Endothelial cell of umbilical vein (primary cell): ENCODE results near the gene CTNNA2. TPM values are rescaled to one million over a fixed set of nuclear protein-coding genes. Genes with fewer than 3 reads are reported as not detected.

ENCODE experiments used
- BruUV-seq: library from RNA; stranded (reverse); fragments of 400-500 nt; replicated peaks from 2 replicates; lab custom pipeline; 2021; lab: Mats Ljungman, UMichigan
- CTCF ChIA-PET: fragments of 300-600, 350-600 bp; sonication (Branson Sonifier 250); formaldehyde crosslinking; loops from one replicate; lab custom pipeline; 2021; ENCODE audit warnings: antibody characterized with exemption, inconsistent platforms; lab: Charles Lee
- POLR2A ChIA-PET: fragments of 300-600, 350-600 bp; sonication (Branson Sonifier 250); formaldehyde crosslinking; loops from one replicate; lab custom pipeline; 2021; ENCODE audit warnings: antibody characterized with exemption, inconsistent platforms; lab: Charles Lee
- DNase-seq: peaks from one replicate; pipeline ENCODE4 v3.0.0-alpha.2; 2011; ENCODE audit warnings: low read depth, low spot score
- FAIRE-seq: peaks from 2 replicates; lab custom pipeline; 2011; peaks lifted over from hg19 to GRCh38; lab: Jason Lieb, UNC
- H2AFZ ChIP-seq: 2 replicates; pipeline ENCODE4 v1.6.0; 2012; ENCODE audit warnings: low read depth, low read length, control low read depth, inconsistent platforms
- H3K27ac ChIP-seq: 2 replicates; pipeline ENCODE4 v1.5.1; 2011; ENCODE audit warnings: low read depth, mild to moderate bottlenecking, control low read depth, low read length, moderate library complexity; ENCODE audit not compliant: insufficient read depth
- H3K27me3 ChIP-seq, 2 experiments: 2 replicates each; pipeline versions ENCODE4 v1.6.0 to v1.6.1; 2011; ENCODE audit warnings: low read length in 2 of 2, mixed read lengths in 1 of 2; ENCODE audit not compliant: control insufficient read depth in 2 of 2, insufficient read depth in 2 of 2
- H3K36me3 ChIP-seq, 2 experiments: 2 replicates in 1 of 2; 3 replicates in 1 of 2; pipeline ENCODE4 v1.5.1; 2011; ENCODE audit warnings: low read length in 2 of 2, mild to moderate bottlenecking in 1 of 2, moderate library complexity in 1 of 2; ENCODE audit not compliant: control insufficient read depth in 2 of 2, insufficient read depth in 2 of 2; ENCODE audit errors: extremely low read depth in 1 of 2
- H3K4me1 ChIP-seq: 3 replicates; pipeline ENCODE4 v1.5.1; 2011; ENCODE audit warnings: mild to moderate bottlenecking, low read length; ENCODE audit not compliant: control insufficient read depth, insufficient read depth; ENCODE audit errors: extremely low read depth
- H3K4me2 ChIP-seq: 2 replicates; pipeline ENCODE4 v1.6.1; 2011; ENCODE audit warnings: low read length, control low read depth, mixed read lengths; ENCODE audit not compliant: insufficient read depth
- H3K4me3 ChIP-seq, 3 experiments: fragments of 200-600 bp in 1 of 3; sonication (generic), shearing (Covaris generic) in 1 of 3; replicated peaks in 1 of 3; 2 replicates each; pipeline ENCODE4 v1.5.1; 2011 to 2016; ENCODE audit warnings: control low read depth in 3 of 3, low read length in 3 of 3, mild to moderate bottlenecking in 2 of 3, inconsistent platforms in 1 of 3, low read depth in 1 of 3, moderate library complexity in 1 of 3; ENCODE audit not compliant: insufficient read depth in 1 of 3
- H3K79me2 ChIP-seq: 2 replicates; pipeline ENCODE4 v1.6.0; 2012; ENCODE audit warnings: low read length, inconsistent platforms; ENCODE audit not compliant: control insufficient read depth, insufficient read depth
- H3K9ac ChIP-seq: replicated peaks from 2 replicates; pipeline ENCODE3; 2011; ENCODE audit warnings: low read length, control low read depth; ENCODE audit not compliant: insufficient read depth; ENCODE audit errors: extremely low read depth
- H3K9me1 ChIP-seq: replicated peaks from 3 replicates; pipeline ENCODE4 v1.6.0; 2011; ENCODE audit warnings: mild to moderate bottlenecking, low read length; ENCODE audit not compliant: control insufficient read depth, insufficient read depth; ENCODE audit errors: extremely low read depth
- H3K9me3 ChIP-seq: replicated peaks from 2 replicates; pipeline ENCODE4 v1.5.1; 2012; ENCODE audit warnings: low read length, inconsistent platforms; ENCODE audit not compliant: control insufficient read depth, insufficient read depth
- H4K20me1 ChIP-seq: replicated peaks from 2 replicates; pipeline ENCODE3; 2011; ENCODE audit warnings: mild to moderate bottlenecking, low read length; ENCODE audit not compliant: control insufficient read depth, insufficient read depth; ENCODE audit errors: extremely low read depth
- CTCF ChIP-seq, 2 donors: IDR thresholded peaks; 1 replicate in 1 of 2; 2 replicates in 1 of 2; pipeline ENCODE4 v1.5.1; 2011; ENCODE audit warnings: low read length in 2 of 2, mild to moderate bottlenecking in 2 of 2, moderate library complexity in 2 of 2, control low read depth in 1 of 2, inconsistent platforms in 1 of 2, low read depth in 1 of 2; ENCODE audit not compliant: insufficient read depth in 1 of 2; ENCODE audit errors: extremely low read depth in 1 of 2
- EZH2 ChIP-seq: IDR thresholded peaks from 2 replicates; pipeline ENCODE4 v1.6.1; 2012; ENCODE audit warnings: borderline replicate concordance, low read depth, mild to moderate bottlenecking, moderate library complexity, low read length, inconsistent platforms; ENCODE audit not compliant: severe bottlenecking
- FOS ChIP-seq: IDR thresholded peaks from 2 replicates; pipeline ENCODE4 v1.6.1; 2011; ENCODE audit warnings: mild to moderate bottlenecking, low read length, moderate library complexity, borderline replicate concordance; ENCODE audit not compliant: insufficient read depth
- GATA2 ChIP-seq: IDR thresholded peaks from 2 replicates; pipeline ENCODE4 v1.7.0; 2011; ENCODE audit warnings: low read depth, mild to moderate bottlenecking, moderate library complexity, mixed read lengths, low read length; ENCODE audit not compliant: insufficient read length, insufficient read depth
- JUN ChIP-seq: IDR thresholded peaks from 2 replicates; pipeline ENCODE4 v1.6.1; 2011; ENCODE audit warnings: borderline replicate concordance, low read depth; ENCODE audit not compliant: insufficient read length, insufficient read depth
- MYC ChIP-seq: IDR thresholded peaks from one replicate; pipeline ENCODE4 v1.6.1; 2011; ENCODE audit warnings: mild to moderate bottlenecking, low read depth, low read length
- POLR2A ChIP-seq: IDR thresholded peaks from 2 replicates; pipeline ENCODE4 v1.6.1; 2012; ENCODE audit warnings: low read depth, mild to moderate bottlenecking, control low read depth, low read length
- POLR2AphosphoS5 ChIP-seq: IDR thresholded peaks from 2 replicates; pipeline ENCODE4 v1.6.1; 2012; ENCODE audit warnings: low read depth, mild to moderate bottlenecking, control low read depth, low read length, moderate library complexity; ENCODE audit not compliant: insufficient read depth
- dilution Hi-C: fragments of 300-500 bp; cut with MboI; formaldehyde crosslinking; loops from one replicate; pipeline ENCODE4 v1.15.0; 2019; ENCODE audit warnings: low sequenced_read_pairs; ENCODE audit not compliant: extremely low pct_ligation_motif_present
- intact Hi-C: fragments of 100-400 bp; cut with micrococcal nuclease; formaldehyde crosslinking; loops from one replicate; pipeline ENCODE4 v1.10.0; 2022
- polyA plus RNA-seq, 4 experiments: library from polyadenylated mRNA; depleted of rRNA in 3 of 4; stranded (reverse) in 3 of 4; unstranded in 1 of 4; fragments of >200 nt; gene quantifications; 2 replicates each; pipeline versions ENCODE4 v1.2.1 to v1.2.3, GENCODE V29; 2011 to 2012; ENCODE audit warnings: missing spikeins in 1 of 4
- total RNA-seq: library from RNA; stranded (reverse); gene quantifications from 2 replicates; pipeline ENCODE4 v1.2.3, GENCODE V29; 2021
- TF ChIP-seq, protein P1 (sequence below): IDR thresholded peaks from 2 replicates; pipeline ENCODE4 v1.6.1; 2011; ENCODE audit not compliant: insufficient read depth, insufficient read length

The CTNNA2 gene
- total and polyA plus RNA-seq, 2 donors (not counting 3 experiments of a cell fraction or from before 2014, with no cell fraction given), result not detected

GRCh38 chr2:80154231-80154915 lies 641.5 kb downstream of the CTNNA2 start:
- H3K27me3 ChIP-seq, result no peaks in the 10 kb centered on the region
- no peak overlapping the region for H3K27ac ChIP-seq
- DNase-seq (no peak), FAIRE-seq (no peak)
- ChIA-PET POLR2A (no interaction called here), CTCF (no interaction called here)
- no peaks in the 10 kb centered on the region for H4K20me1 ChIP-seq
- no peak overlapping the region for H3K4me3 ChIP-seq
- BruUV-seq, result no TSS peak
- H3K36me3 ChIP-seq, result no peaks in the 10 kb centered on the region
- intact Hi-C loops (no loop called here), dilution Hi-C loops (no loop called here)
- no peaks in the 10 kb centered on the region for H3K9me1 ChIP-seq
- no peak for TF ChIP-seq POLR2A
- no peak for TF ChIP-seq MYC
- TF ChIP-seq EZH2, result no peak
- no peak for TF ChIP-seq GATA2
- no peak for TF ChIP-seq CTCF (IDR thresholded peaks at IDR 0.05; ENCODE audit: extremely low read depth in 1 of 2, insufficient read depth in 1 of 2, low read depth in 1 of 2, low read length in 2 of 2)
- no peak for TF ChIP-seq JUN
- no peak for TF ChIP-seq FOS
- TF ChIP-seq POLR2AphosphoS5, result no peak
- TF ChIP-seq, protein P1, sequence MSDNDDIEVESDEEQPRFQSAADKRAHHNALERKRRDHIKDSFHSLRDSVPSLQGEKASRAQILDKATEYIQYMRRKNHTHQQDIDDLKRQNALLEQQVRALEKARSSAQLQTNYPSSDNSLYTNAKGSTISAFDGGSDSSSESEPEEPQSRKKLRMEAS, result no peak
- peaks cover 6% of the 10 kb centered on the region for H3K9me3 ChIP-seq
- no peaks in the 10 kb centered on the region for H3K4me1 ChIP-seq
- H3K4me2 ChIP-seq, result no peak overlapping the region
- H2AFZ ChIP-seq, result no peak overlapping the region
- no peak overlapping the region for H3K9ac ChIP-seq
- no peaks in the 10 kb centered on the region for H3K79me2 ChIP-seq
